Smooth muscle cell of the pulmonary artery (primary cell): ENCODE measurements around the gene CBS. TPM values are rescaled to one million over a fixed set of nuclear protein-coding genes. Genes with fewer than 3 reads are reported as not detected.

Source experiments
- total RNA-seq: library from RNA; depleted of rRNA; stranded (reverse); fragments of >200 nt; gene quantifications from 2 replicates; pipeline ENCODE4 v1.2.3, GENCODE V29; 2014

CBS gene
- total RNA-seq: 32.2 and 92.5 TPM in 2 replicates

DNA sequence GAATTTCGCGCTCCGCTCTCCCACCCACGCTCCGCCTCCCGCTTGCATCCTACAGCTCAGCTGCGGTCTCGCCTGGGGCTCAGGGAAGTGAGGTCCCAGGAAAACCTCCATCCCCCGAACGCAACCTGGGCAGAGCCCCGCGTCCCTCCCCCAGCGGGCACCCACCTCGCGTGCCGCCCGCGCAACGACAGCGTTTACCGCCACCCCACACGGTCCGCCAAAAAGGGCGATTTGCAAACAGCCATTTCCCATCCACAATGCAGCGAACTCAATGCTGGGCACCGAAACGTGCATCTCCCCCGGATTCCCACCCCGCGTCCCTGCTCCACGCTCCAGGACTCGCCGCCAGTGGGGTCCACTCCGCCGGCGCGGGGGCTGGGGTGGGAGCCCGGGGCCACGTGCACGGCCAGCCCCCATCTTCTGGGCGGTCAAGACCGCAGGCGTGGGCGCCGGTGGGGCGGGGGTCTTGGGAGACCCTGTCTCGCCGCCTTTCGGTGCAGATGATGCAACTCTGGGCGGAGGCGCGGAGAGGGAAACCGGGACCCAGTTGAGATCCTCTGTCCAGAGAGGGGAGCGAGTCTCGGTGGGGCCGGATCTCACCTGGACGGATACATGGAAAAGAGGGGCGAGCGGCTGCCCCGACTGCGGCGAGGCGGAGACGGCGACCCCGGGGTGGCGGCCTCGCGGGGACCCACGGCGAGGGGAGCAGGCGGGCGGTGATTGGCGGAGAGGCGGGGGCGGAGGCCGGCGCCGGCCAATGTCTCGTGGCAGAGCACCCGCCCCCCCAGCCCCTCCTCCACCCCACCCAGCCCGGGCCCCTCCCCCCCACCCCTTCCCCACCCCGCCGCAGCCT lies at the start of gene CBS:
Gene CBS, minus strand, starts transcription at position 666 of the 853 bp plus-strand sequence. CDS start 3,642 bp downstream, outside the sequence.

DNA sequence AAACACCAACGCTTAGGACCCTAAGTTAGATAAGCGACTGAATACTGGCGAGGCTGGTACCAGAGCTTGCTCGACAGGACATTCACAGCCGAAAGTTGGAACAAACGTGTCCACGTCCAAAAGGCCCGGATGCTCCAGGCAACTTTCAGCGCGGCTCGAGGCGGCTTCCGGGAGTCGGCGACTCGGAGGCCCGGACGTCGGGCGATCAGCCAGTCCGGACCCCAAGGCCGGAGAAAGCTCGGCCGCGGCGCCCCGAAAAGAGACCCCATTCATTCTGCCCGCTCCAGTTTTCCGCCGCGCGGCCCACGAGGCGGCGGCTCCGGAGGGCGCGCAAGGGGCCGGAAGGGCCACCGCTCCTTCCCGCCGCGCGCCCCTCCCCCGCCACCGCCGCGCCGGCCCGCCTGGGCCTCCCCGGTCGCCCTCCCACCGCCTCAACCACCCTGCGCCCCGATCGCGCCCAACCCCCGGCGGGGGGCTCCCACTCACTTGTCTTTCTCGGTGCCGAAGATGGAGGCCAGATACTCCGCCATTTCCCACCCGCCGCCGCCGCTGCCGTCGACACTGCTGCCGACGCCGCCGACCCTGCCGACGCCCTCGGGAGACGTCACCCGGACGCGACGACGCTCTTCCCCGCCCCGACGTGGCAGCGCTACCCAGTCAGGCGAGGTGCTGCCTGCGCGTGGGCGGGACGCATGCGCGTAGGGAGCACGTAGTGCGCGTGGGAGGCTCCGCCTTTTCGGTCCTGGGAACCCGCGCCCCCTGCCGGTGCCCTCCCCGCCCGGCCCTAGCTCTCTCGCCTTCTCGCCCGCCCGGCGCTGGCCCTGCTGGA lies 31.5 kb upstream of the CBS start, which contains the start of gene U2AF1:
Gene U2AF1, minus strand, starts transcription at position 606 of the 829 bp plus-strand sequence. Its CDS starts 76 bp downstream, at position 530.

Other genes starting within 250 kb of the CBS start
- 9.8 and 18.4 TPM in 2 replicates for gene WDR4, start 196.3 kb downstream of the CBS start, total RNA-seq
- 38.9 and 41.9 TPM in 2 replicates for gene NDUFV3, start 182.5 kb downstream of the CBS start, total RNA-seq
- not detected in 2 replicates for gene ERVH48-1, start 150.2 kb downstream of the CBS start, total RNA-seq
- gene PKNOX1, start 101.3 kb downstream of the CBS start, total RNA-seq: 17.9 and 40.0 TPM in 2 replicates
- 12.9 and 17.7 TPM in 2 replicates for gene U2AF1, start 31.7 kb upstream of the CBS start, total RNA-seq
- gene CRYAA, start 93.2 kb upstream of the CBS start, total RNA-seq: not detected in 2 replicates